SKM-1 treated with dmso at 0.1 percent for 144 hours (cell line): Measurements from ENCODE around the gene SEMA5A.
A peak's percentile ranks its signal among the peaks of the same experiment; 100 is the strongest.
"Not testable (repeated sequence)": the region's sequence is repeated elsewhere in the genome, so short reads cannot be mapped to it uniquely, and the experiment has no call there.

Experiments used
- DNase-seq: peaks from one replicate; lab custom pipeline; 2025; ENCODE audit not compliant: unreplicated experiment; lab: John Stamatoyannopoulos, UW

SEMA5A gene

DNA sequence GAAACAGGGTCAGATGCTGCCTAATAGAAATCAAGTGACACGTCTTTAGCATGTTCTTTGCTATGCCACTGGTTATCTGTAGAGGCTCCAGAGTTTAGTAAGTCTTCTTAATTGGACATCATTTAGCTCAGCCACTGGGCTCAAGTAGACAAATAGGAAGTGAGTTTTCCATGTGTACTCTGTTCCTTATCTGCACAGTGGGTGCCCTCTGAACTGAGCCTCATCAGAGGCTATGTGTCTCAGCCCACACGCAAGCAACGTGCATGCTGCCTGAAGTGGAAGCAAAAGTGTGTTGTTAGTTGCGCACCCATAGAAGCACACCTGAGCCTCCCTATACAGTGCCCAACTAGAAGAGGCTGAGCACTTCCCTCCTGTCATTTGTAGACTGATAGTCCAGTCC, 134.7 kb downstream of the SEMA5A start:
- no peak for DNase-seq

DNA sequence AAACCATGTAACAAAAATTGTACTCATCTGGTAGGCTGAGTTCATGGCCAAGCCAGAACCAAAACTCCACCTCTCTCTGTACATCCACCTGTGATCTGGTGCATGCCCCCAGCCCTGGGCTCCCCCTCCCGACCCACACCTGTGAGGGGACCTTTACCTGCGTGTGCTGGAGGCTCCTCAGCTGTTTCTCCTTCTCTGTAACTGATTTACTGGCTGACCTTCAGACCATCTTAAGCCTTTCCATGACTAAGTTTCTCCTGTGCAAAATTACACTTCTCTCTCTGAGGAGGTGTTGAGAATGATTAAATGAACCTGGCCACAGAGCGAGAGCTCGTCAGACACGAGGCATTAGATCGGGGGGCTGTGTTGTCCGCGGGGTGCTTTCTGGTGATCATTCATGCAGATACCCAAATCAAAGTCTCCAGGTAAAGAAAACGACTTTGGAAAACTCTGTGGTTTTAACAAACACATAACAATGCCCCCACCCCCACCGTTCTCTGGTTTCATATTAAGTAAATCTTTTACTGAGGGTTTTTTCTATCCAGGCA, 136.4 kb downstream of the SEMA5A start:
- no peak for DNase-seq

DNA sequence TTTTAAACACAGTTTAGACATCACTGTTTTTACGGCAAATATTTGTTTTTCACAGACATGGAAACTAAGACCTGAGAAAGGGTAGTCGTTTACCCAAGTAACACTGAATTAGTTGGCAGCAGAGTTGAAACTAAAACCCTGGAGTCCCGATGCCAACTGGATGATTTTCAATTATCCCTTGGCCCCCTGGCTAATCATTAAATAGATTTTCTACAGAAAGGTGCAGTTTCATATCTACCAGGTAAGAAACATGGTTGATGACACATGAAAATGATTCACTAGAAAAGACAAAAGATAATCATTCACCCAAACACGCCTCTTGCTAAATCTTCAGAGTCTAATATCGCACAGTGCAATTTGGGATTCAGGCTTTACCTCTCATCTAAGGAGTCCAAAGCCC, 136.9 kb downstream of the SEMA5A start:
- DNase-seq: no peak

DNA sequence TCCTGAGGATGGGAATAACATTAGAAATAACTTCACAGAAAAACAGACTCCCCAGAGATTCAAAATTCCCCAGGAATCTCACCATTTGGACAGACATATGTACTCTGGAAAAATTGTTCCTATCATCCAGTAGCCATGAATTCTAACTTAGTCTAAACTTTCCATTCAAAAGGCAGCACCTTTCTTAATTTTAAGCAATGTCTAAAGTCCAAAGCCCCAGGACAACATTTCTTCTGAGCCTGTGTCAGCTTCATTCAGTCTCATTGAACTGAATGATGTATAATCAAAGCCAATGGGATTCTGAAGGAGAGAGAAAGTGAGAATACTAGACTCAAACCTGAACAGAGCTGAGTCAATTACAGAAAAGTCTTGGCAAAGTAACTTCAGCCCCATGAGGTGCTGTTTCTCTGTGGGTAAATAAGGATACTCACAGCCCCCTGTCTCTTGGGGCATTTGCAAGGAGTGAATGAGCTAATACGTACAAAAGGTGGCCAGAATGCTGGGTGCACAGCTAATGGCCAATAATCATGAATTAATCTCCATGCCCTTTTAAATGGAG, 140.6 kb downstream of the SEMA5A start:
- no peak for DNase-seq

DNA sequence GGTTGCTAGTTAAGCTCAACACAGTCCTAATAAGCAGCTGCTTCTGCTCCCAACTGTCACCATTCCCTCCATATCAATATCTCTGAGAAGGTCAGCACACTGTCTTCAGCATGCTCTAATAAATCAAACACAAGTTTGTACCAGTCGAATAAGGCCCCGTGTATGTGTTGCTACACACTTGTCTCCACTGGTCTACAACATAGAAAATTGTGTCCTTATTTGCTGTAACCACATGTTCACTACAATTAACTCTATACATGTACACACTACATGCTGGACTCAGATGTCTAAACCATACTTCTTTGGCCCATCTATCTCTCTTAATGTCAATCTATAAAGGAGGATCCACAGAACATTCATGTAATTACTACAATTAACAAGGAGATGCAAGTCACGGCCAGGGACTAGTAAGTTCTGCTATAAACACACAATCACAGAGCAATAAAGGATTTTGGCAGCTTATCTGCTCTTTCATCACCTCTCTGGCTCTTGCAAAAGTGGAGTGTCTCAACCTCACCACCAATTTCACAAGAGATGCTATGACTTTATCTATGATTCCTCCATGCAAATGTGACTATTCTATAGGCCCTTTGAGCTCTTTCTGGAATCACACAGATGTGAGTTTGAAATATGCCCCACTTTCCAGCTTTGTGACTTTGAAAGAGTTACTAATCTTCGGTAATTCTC, 143.9 kb downstream of the SEMA5A start:
- peak; percentile 35 for DNase-seq

DNA sequence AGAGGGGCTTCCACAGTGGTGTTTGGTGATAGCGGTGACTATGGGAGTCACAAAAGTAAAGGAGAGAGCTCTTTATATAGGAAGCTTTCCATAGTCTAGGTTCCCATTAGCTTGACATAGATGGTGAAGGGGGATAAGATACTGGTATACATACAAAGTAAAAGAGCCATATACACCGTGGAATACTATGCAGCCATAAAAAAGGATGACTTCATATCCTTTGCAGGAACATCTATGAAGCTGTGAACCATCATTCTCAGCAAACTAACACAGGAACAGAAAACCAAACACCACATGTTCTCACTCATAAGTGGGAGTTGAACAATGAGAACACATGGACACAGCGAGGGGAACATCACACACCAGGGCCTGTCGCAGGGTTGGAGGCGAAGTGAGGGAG, 146.1 kb downstream of the SEMA5A start:
- not testable (repeated sequence) for DNase-seq

DNA sequence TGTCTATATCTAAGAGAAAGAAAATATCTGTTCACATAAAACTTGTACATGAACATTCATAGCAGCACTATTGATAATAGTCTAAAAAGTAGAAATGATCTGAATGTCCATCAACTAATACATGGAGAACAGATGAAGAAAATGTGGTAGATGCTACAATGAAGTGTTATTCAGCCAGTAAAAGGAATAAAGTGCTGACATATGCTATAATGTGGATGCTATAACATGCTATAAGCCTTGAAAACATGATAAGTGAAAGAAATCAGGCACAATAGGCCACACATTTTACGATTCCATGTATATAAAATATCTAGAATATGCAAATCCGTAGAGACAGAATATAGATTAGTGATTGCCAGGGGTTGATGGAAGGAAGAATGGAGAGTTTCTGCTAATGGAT, 146.8 kb downstream of the SEMA5A start:
- DNase-seq: no peak

DNA sequence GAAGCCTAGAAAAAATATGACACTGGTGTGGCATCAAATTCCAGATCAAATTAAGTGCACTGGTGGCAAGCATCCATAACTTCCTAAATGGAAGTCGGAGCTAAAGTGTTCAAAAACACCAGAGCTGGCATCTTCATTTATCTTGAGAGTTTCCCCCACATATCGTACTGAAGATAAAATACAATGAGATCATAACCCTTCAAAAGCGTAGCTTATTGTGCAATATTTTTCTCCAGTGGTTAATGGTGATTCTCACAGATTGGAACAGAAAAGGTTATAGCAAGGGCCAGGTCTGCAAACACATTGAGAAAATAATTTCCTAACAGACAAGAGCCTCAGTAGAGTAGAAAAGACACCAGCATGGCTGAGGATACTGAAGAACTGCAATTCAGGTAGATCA, 147.6 kb downstream of the SEMA5A start:
- no peak for DNase-seq

DNA sequence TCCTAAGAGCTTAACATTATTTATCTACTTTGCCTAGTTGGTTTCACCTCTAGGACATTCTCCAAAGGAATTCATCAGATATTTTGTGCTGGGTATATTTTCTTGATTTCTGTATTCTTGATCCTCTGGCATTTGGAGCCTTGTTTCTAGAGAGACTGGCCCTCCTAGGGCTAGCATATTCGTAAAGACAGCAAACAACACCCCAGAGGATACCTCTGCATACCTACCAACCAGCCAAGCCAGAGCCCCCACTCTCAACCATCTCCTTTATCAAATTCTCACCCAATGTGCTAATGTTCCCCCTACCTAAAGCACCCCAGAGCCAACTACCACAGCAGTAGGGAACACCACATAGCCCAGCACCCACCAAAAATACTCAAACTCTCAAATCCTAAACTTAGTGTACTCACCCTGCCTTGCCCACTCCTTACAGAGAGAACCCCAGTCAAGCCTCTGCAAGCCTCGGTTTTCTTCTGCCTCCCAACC, 149.5 kb downstream of the SEMA5A start:
- no peak for DNase-seq

DNA sequence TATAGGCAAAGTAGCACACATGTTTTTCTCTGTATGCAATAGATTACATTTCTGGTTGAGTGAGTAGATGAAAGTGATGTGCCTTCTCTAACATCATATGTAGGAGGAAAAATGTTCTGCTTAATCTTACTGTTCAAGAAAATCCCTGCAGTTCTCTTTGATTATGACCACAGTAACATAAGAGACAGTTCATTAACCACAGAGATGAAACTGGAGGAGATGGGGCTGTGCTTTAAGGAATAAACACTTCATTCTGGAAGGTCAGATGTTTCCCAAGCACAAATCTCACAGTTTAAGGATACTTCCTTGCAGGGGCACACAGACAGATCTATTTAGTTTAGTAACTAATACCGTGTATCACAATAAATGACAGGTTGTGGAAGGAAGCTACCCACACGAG, 150.2 kb downstream of the SEMA5A start:
- DNase-seq: no peak

DNA sequence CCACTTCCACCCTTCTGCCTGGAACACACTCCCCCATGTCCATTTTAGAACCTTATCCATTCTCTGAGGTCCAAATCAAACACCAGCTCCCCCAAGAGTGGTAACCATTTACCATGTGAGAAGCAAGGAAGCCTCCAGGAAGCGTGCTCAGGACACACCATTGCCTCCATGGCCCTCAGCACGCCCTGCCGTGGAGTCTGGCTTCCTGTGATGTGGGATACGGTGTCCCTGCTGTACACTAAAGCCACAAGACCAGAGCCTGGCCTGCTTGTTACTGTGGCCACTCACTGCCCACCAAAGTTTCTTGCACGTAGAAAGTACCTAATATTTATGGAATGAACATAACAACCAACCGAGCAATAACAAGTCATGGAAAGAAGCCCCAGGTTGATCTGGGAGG, 151.7 kb downstream of the SEMA5A start:
- no peak for DNase-seq

DNA sequence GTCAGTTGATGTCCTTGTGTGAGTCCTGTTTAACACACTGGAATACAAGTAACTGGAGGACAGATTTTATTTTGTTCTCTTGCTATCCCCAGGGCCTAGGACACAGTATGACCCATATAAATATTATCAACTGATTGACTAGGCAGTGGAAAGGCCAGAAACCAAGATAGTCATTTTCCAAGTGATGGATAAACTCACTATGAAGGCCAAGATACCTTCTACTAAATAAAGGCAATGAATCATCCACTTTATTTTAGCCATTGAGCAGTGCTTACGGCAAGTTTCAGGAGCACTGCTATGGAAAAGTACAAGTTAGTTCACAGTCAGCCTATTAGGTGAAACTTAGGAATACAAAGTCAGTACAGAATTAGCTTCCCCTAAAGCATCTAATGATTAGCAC, 153.2 kb downstream of the SEMA5A start:
- DNase-seq: no peak

DNA sequence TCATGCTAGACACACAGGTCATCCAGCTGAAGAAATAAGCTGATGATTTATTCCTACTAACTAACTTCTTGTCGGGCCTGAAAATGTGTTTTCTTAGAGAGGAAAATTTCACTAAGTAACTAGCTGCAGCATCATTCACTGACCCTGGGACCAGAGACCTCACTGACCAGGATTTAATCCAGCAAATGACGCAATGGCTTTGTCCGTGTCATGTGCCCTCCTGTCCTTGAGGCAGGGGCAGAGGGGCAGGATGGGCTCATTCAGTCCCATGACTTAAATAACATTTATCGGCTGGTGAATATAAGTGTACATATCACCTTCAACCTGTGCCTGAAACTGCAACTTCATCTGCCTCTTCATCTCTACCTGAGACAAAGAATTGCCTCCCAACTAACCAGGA, 154.8 kb downstream of the SEMA5A start:
- DNase-seq: no peak

DNA sequence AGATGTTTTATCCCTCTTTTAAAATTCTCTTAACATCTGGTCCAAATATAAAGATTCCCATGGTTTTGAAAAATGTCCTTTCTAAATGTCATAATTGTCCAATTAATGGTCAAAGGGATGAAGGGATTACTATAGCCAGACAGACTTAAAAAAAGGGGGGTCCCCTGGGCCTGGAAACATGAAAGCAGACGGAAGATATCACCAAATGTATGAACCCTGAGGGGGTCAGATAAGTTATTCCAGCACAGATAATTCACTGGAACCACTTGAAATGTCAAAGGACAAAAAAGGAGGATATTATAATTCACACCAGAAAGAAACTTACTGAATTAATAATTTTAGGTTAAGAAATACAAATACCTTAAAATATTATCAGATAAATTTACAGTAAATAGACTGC, 155.8 kb downstream of the SEMA5A start:
- DNase-seq: no peak

DNA sequence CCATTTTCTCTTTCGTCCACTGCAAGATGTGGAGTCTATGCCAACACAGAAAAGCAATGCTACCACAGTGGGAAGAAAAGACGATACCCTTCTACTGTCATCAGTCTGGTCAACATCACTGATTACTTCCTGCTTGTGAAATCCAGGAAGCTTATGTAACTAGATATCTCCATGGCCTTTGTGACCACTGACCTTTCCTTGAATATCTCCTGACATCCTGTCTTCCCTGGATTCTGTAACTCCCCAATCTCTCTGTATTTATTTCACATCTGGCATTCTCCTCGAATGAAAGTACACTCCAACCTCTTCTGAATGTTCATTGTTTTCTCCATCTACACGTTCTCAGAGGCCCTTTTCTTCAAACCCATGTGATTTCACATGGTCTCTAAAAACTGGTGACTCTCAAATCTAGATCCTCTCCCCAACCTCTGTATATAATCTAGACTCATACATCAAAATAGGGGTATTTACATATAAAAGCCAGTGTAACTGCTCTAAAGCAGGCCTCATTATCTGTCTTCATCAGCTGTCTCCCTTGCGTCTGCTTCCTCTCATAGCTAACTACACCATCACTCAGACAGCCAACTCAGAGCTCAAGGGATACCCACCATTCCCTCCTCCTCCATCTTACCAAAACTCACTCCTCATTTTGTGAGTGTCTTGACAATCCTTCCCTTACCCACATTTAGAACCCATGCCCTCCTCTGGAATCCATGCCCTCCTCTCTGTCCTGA, 156.8 kb downstream of the SEMA5A start:
- no peak for DNase-seq

DNA sequence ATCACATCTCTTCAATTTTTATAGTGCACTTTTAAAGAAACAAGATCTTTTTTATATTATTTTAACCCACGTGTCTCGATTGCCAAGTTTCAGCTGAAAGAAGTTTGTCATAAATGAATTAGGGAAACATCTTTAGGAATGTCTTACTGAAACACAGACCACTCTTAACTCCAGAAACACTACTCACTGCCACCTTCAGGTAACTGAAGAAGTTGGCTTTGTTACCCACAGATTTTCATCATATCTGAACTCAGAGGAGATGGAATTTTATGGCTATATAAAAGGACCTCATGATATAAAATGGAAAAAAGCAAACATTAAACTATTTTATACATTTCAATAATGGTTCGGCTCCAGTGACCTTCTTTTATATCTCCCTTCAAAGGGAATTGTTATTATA, 158.0 kb downstream of the SEMA5A start:
- no peak for DNase-seq

DNA sequence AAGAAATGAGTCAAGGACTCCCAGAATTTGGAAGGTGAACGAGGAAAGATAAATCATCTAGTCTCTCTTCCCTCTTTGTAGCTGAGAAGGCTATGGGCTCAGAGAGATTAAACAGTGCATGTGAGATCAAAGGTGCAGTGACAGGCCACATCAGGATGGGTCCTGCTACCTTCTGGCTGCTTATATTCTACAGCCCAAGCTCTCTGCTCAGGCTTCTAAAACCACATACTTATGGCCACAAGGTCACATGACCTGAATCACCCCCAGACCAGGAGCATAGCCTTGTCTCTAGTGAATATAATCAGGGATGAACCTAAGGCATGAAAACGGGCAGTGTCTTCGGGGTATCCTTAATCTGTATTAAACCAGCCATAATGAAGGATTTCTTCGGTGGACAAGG, 158.9 kb downstream of the SEMA5A start:
- no peak for DNase-seq

DNA sequence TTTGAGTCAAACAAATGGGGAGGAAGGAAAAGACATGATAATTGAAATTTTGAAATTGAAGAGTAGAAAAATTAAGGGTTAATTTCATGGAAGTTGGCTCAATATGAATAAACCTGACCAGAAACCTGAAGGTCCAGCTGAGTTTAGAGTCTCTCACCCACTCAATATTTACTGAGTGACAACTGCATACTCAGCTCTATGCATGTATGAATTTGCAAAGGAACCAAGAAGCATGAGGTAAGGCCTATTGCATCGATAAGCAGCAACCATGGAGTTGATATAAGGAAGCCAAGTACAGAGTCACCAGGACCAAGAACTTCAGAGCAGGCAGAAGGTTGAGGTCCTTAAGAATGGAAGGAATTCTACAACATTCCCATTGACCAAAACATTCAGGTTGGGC, 163.4 kb downstream of the SEMA5A start:
- no peak for DNase-seq

DNA sequence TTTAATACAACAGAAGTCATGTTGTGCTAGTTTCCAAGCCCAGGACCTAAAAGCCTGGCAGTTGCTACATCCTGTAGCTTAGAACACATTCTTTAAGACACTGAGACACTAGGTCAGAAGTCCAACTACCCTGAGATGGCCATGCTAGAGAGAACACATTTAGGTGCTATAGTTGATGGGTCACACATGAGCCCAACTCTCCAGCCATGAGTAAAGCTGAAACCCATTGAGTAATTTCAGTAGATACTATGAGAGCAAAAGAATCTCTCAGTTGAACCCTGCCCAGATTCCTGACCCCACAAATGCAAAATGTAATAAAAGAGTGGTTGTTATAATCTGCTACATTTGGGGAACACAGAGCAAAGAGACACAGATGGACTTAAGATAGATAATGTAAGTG, 164.4 kb downstream of the SEMA5A start:
- no peak for DNase-seq

DNA sequence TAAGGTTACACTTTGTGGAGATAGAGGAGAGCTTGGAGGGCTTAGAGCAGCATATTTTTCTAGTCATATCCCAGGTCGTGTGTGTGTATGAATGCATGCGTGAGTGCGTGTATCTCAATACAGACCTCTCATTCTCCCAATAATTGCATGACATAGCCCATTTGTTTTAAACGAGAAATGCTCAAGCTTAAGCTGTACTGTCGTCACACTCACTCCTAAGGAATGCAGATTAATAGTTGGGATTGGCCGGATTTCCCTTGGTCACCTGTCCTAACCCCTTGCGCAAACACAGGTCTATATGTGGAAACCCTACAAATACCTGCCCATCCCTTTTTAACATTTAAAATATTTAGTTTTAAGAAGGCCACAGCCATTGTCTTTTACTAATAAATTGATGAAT, 165.8 kb downstream of the SEMA5A start:
- no peak for DNase-seq

DNA sequence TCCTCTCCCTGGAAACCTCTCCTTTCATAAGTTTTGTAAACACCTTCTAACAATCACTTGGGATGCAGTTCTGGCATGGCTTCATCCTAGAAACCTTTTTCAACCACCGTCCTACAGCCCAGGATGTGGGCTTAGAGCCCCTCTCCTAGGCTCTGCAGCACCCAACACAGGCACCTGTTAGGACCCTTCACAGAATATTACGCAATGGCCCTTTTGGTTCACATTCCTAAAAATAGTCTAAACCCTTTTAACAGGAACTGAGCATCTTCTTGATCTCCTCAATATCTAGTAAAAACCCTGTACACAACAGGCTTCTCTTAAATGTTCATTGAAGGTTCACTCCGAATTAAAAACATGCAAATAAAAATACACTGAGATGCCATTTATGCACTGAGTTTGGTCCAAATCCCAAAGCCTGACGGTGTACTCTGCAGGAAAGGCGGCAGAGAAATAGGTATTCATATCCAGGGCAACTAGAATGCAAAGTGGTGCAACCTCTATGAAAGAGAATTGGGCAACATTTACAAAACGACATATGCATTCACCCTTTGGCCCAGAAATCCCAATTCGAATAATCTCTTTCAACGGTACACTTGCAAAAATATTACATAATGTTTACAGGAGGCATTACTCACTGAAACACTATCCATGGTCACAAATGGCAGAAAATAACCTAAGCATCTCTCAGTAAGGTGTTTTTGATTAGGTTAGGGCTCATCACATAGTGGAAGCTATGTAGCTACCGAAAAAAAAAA, 169.3 kb downstream of the SEMA5A start:
- no peak for DNase-seq
